ENCODE measurements around the gene BNIP5. TPM values are rescaled to one million over a fixed set of nuclear protein-coding genes. Genes with fewer than 3 reads are reported as not detected.

Gene BNIP5
- total RNA-seq, 2 experiments from 2014 or later = not detected

- intact Hi-C loops (cut with DNase I, micrococcal nuclease) = no loop called here
- ChIA-PET CTCF (no interaction called here), POLR2A (no interaction called here)
- Histone ChIP-seq H3K36me3 (ENCODE audit: insufficient read depth, low read length) (no peaks in the 10 kb centered on the region), H3K4me3 (ENCODE audit: low read length) (no peak overlapping the region), H3K27me3 (ENCODE audit: control insufficient read depth in 1 of 2, insufficient read depth in 2 of 2, low read length in 2 of 2) (no peaks in the 10 kb centered on the region), H3K4me1 (ENCODE audit: insufficient read depth, low read length) (no peaks in the 10 kb centered on the region), H3K9me3 (ENCODE audit: control insufficient read depth in 1 of 2, insufficient read depth in 1 of 2, low read length in 2 of 2) (no peaks in the 10 kb centered on the region), H3K27ac (ENCODE audit: low read depth in 1 of 2, low read length in 2 of 2) (no peak overlapping the region)
- Mint-ChIP-seq H3K9me3 (no peaks in the 10 kb centered on the region), H3K27ac (no peak overlapping the region), H3K4me1 (ENCODE audit: low read depth) (no peaks in the 10 kb centered on the region), H3K27me3 (no peaks in the 10 kb centered on the region), H3K36me3 (ENCODE audit: low read depth) (no peaks in the 10 kb centered on the region), H3K4me3 (no peak overlapping the region)
- TF ChIP-seq CTCF (IDR thresholded peaks at IDR 0.05) = no peak
- DNase-seq = no peak
- ATAC-seq (ENCODE audit: poor library complexity) = no peak
Observed at GRCh38 chr6:36378936-36379335, 42.2 kb upstream of the BNIP5 start.

- intact Hi-C loops (cut with DNase I, micrococcal nuclease) = no loop called here
- no peaks in the 10 kb centered on the region for H3K9me3 Mint-ChIP-seq
- ChIA-PET POLR2A (no interaction called here), CTCF (no interaction called here)
- Histone ChIP-seq H3K4me3 (ENCODE audit: low read length) (no peak overlapping the region), H3K4me1 (ENCODE audit: insufficient read depth, low read length) (no peaks in the 10 kb centered on the region), H3K27me3 (ENCODE audit: control insufficient read depth in 1 of 2, insufficient read depth in 2 of 2, low read length in 2 of 2) (no peaks in the 10 kb centered on the region), H3K36me3 (ENCODE audit: insufficient read depth, low read length) (no peaks in the 10 kb centered on the region), H3K27ac (ENCODE audit: low read depth in 1 of 2, low read length in 2 of 2) (no peak overlapping the region), H3K9me3 (ENCODE audit: control insufficient read depth in 1 of 2, insufficient read depth in 1 of 2, low read length in 2 of 2) (no peaks in the 10 kb centered on the region)
- no peak for DNase-seq
- H3K36me3 Mint-ChIP-seq (ENCODE audit: low read depth) = no peaks in the 10 kb centered on the region
- no peak overlapping the region for H3K27ac Mint-ChIP-seq
- ATAC-seq (ENCODE audit: poor library complexity) = no peak
- no peak for TF ChIP-seq CTCF (IDR thresholded peaks at IDR 0.05)
- H3K27me3 Mint-ChIP-seq = no peaks in the 10 kb centered on the region
- no peak overlapping the region for H3K4me3 Mint-ChIP-seq
- H3K4me1 Mint-ChIP-seq (ENCODE audit: low read depth) = no peaks in the 10 kb centered on the region
Observed at GRCh38 chr6:36378243-36378920, 41.7 kb upstream of the BNIP5 start.

DNA sequence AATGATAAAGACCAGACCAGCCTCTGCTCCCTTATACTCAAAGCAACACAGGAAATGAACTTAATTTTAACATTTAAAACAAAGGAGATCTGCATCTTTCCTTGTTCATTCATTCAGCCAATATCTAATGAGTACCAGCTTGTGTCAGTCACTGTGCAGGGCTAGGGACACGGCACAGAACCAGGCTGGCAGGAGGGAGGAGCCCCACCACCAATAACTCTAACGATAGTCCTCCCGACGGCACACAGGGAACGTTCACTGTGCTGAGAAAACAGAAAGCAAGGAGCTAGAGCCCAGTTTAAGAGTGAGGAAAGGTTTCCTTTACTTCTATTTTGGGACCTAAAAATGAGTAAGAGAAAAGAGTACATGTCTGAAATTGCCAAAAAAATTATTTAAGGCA, 40.9 kb upstream of the BNIP5 start:
- H3K4me3 Mint-ChIP-seq = no peak overlapping the region
- no peaks in the 10 kb centered on the region for H3K27me3 Mint-ChIP-seq
- Histone ChIP-seq H3K4me1 (ENCODE audit: insufficient read depth, low read length) (no peaks in the 10 kb centered on the region), H3K9me3 (ENCODE audit: control insufficient read depth in 1 of 2, insufficient read depth in 1 of 2, low read length in 2 of 2) (no peaks in the 10 kb centered on the region), H3K36me3 (ENCODE audit: insufficient read depth, low read length) (no peaks in the 10 kb centered on the region), H3K4me3 (ENCODE audit: low read length) (no peak overlapping the region), H3K27me3 (ENCODE audit: control insufficient read depth in 1 of 2, insufficient read depth in 2 of 2, low read length in 2 of 2) (no peaks in the 10 kb centered on the region), H3K27ac (ENCODE audit: low read depth in 1 of 2, low read length in 2 of 2) (no peak overlapping the region)
- no peak for ATAC-seq (ENCODE audit: poor library complexity)
- no peaks in the 10 kb centered on the region for H3K4me1 Mint-ChIP-seq (ENCODE audit: low read depth)
- no peaks in the 10 kb centered on the region for H3K36me3 Mint-ChIP-seq (ENCODE audit: low read depth)
- H3K9me3 Mint-ChIP-seq = no peaks in the 10 kb centered on the region
- H3K27ac Mint-ChIP-seq = no peak overlapping the region
- no peak for TF ChIP-seq CTCF (IDR thresholded peaks at IDR 0.05)
- no peak for DNase-seq
- intact Hi-C loops (cut with DNase I, micrococcal nuclease) = no loop called here
- CTCF ChIA-PET = no interaction called here
- POLR2A ChIA-PET = no interaction called here
